Measurements from ENCODE around the gene NDUFC1. TPM values are rescaled to one million over a fixed set of nuclear protein-coding genes. Genes with fewer than 3 reads are reported as not detected.

NDUFC1 gene
- total RNA-seq, 1 experiment from 2014 or later: 59.1 TPM

GRCh38 chr4:139299536-139299935 lies 2.7 kb downstream of the NDUFC1 start:
- no peak overlapping the region for H2BK20ac ChIP-seq (ENCODE audit: low read depth, low read length, poor library complexity, severe bottlenecking)

More at GRCh38 chr4:139299536-139299935, 2.7 kb downstream of the NDUFC1 start:
- no peak overlapping the region for H2BK15ac ChIP-seq (ENCODE audit: low read depth, low read length)
- peaks cover 18 to 21% (median 20%) of the 10 kb centered on the region in 3 experiments for H3K36me3 Mint-ChIP-seq (ENCODE audit: insufficient read depth in 1 of 3, low read depth in 3 of 3)
- no peak overlapping the region for H3K18ac ChIP-seq (ENCODE audit: insufficient read length, low read depth, low read length)
- no peak overlapping the region for H2AK5ac ChIP-seq (ENCODE audit: insufficient read length, low read length)
- peaks cover 29 to 32% of the 10 kb centered on the region in 2 experiments for H3K4me1 Mint-ChIP-seq
- H3K27me3 ChIP-seq (ENCODE audit: insufficient read depth, low read length): no peaks in the 10 kb centered on the region
- H3K56ac ChIP-seq (ENCODE audit: insufficient read length, low read depth, low read length): no peak overlapping the region
- no peak overlapping the region for H4K8ac ChIP-seq (replicated peaks; ENCODE audit: insufficient read length, low read depth, low read length)
- peak overlapping the region; percentile 97 to 100 for H3K4me3 Mint-ChIP-seq
- no peak overlapping the region for H3T11ph ChIP-seq (ENCODE audit: low read length)
- H2AFZ ChIP-seq (ENCODE audit: low read length): no peak overlapping the region
- H4K20me1 ChIP-seq (ENCODE audit: control insufficient read depth, insufficient read depth, insufficient read length): no peaks in the 10 kb centered on the region
- H3K4ac ChIP-seq (ENCODE audit: low read depth, low read length): no peak overlapping the region
- no peak overlapping the region for H2BK12ac ChIP-seq (ENCODE audit: insufficient read length, low read depth, low read length)
- no peak overlapping the region for H2BK5ac ChIP-seq (ENCODE audit: insufficient read length, low read length)
- TF ChIP-seq CTCF (conservative IDR thresholded peaks at IDR 0.05): no peak
- no peaks in the 10 kb centered on the region for H3K27me3 Mint-ChIP-seq (ENCODE audit: low read depth)
- H3K79me2 ChIP-seq (ENCODE audit: insufficient read depth, low read length): peaks cover 24% of the 10 kb centered on the region
- H4K91ac ChIP-seq (ENCODE audit: insufficient read length, low read depth, low read length): no peak overlapping the region
- no peak overlapping the region for H3K27ac Mint-ChIP-seq
- no CpG with 5 or more reads among the region's 1 CpG for WGBS (ENCODE audit: extremely low coverage, insufficient read length, low lambda C conversion rate)
- H3K4me1 ChIP-seq (ENCODE audit: insufficient read depth, low read length): peaks cover 4% of the 10 kb centered on the region; the same call in 1 of the 2 replicates
- no peaks in the 10 kb centered on the region for H3K9me3 ChIP-seq (ENCODE audit: control insufficient read depth, low read depth, low read length)
- no peak for DNase-seq
- no peak overlapping the region for H3K23ac ChIP-seq (ENCODE audit: insufficient read length, low read depth, low read length)
- H3K9ac ChIP-seq (ENCODE audit: extremely low read depth, insufficient read length, low read length): no peak overlapping the region
- no peak overlapping the region for H2BK120ac ChIP-seq (ENCODE audit: low read depth, low read length, poor library complexity, severe bottlenecking)
- H3K23me2 ChIP-seq (ENCODE audit: insufficient read length, low read depth, low read length, poor library complexity, severe bottlenecking): peaks cover 9% of the 10 kb centered on the region
- H3K27ac ChIP-seq (ENCODE audit: insufficient read length, low read depth, low read length): no peak overlapping the region
- no peak overlapping the region for H4K5ac ChIP-seq (ENCODE audit: insufficient read length, low read depth, low read length)
- H3K4me2 ChIP-seq (ENCODE audit: insufficient read depth, insufficient read length, low read length): peak overlapping the region; percentile 81
- H3K14ac ChIP-seq (ENCODE audit: insufficient read depth, low read length): no peak overlapping the region
- no peaks in the 10 kb centered on the region for H3K79me1 ChIP-seq (ENCODE audit: insufficient read depth, low read depth, low read length, poor library complexity, severe bottlenecking)
- H3K9me3 Mint-ChIP-seq: peaks cover 5 to 8% of the 10 kb centered on the region in 2 experiments

Data from H9 (cell line).